Activated B cell treated with CpG ODN at 0.5 μM for 24 hours (primary cell): ENCODE measurements around the gene DNAJC18. TPM values are rescaled to one million over a fixed set of nuclear protein-coding genes. Genes with fewer than 3 reads are reported as not detected.

Experiments
- ATAC-seq: fragments of 200-7000 bp; cut with Tn5 transposase; one replicate; pipeline ENCODE4 v1.10.0; 2021; ENCODE audit warnings: low read depth, mild to moderate bottlenecking, moderate library complexity
- CTCF ChIA-PET: fragments of 350-600 bp; sonication (Branson Sonifier 250); formaldehyde crosslinking; loops from one replicate; lab custom pipeline; 2021; ENCODE audit warnings: antibody characterized with exemption; lab: Charles Lee
- POLR2A ChIA-PET: fragments of 350-600 bp; sonication (Branson Sonifier 250); formaldehyde crosslinking; loops from one replicate; lab custom pipeline; 2021; ENCODE audit warnings: antibody characterized with exemption; lab: Charles Lee
- DNase-seq: peaks from one replicate; pipeline ENCODE4 v3.0.0; 2022
- H3K27ac Mint-ChIP-seq: one replicate; pipeline ENCODE4 v1.8.0; 2020; ENCODE audit warnings: mixed read lengths
- H3K27me3 Mint-ChIP-seq: one replicate; pipeline ENCODE4 v1.8.0; 2021; ENCODE audit warnings: mixed read lengths
- H3K36me3 Mint-ChIP-seq: one replicate; pipeline ENCODE4 v1.8.0; 2021; ENCODE audit warnings: low read depth, mixed read lengths
- H3K4me1 Mint-ChIP-seq: one replicate; pipeline ENCODE4 v1.8.0; 2021; ENCODE audit warnings: mixed read lengths
- H3K4me3 Mint-ChIP-seq: one replicate; pipeline ENCODE4 v1.8.0; 2020; ENCODE audit warnings: mild to moderate bottlenecking, mixed read lengths
- H3K9me3 Mint-ChIP-seq: one replicate; pipeline ENCODE4 v1.8.0; 2020; ENCODE audit warnings: mixed read lengths
- intact Hi-C: fragments of 100-400 bp; cut with micrococcal nuclease; formaldehyde crosslinking; loops from one replicate; pipeline ENCODE4 v1.15.1; 2024
- total RNA-seq: library from RNA; stranded (reverse); gene quantifications from 2 replicates; pipeline ENCODE4 v1.2.3, GENCODE V29; 2022
- TF ChIP-seq, protein P1 (sequence below): fragments of 200-600 bp; IDR thresholded peaks from one replicate; pipeline ENCODE4 v1.8.0; 2022; ENCODE audit warnings: antibody characterized with exemption, mild to moderate bottlenecking

The DNAJC18 gene
- total RNA-seq, 1 donor from 2014 or later = 9.1 TPM

DNA sequence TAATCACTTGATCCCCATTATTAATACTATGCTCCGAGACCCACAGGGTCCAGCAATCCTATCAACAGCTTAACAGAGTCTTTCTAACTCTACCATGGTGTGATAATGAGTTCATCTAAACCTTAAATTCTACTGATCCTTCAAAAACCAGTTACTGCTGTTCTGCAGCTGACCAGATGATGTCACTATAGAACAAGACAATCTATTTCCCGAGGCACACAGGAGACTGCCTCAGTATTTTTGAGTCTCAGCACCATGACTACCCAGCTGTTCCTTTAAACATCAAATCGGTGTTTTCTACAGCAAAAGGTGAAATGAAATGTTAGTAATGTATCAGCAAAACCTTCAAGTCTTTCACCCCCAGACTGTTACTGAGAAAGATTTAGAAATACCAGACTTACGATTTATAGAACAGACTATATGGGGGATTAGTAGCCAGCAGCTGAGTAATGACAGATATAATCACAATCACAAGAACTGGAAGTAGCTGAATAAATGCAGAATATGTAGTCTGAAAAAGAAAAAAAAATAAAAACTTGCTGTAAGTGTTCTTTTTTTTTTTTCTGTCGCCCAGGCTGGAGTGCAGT is 16.9 kb downstream of the DNAJC18 start:
- ChIA-PET POLR2A (interaction anchor here (0.6 to 1.6 kb wide), 4 partner anchors 17 to 142 kb away, joined by 3 to 5 read pairs (median 4); partner anchors contain the start of gene DNAJC18), CTCF (interaction anchor here (0.6 to 8.6 kb wide), 25 partner anchors 13 to 547 kb away, joined by 3 to 131 read pairs (median 4); partner anchors contain the start of genes DNAJC18 and PAIP2)
- ATAC-seq (peak; percentile 99), DNase-seq (no peak)
- H3K27ac Mint-ChIP-seq = no peak overlapping the region
- H3K4me3 Mint-ChIP-seq = no peak overlapping the region
- TF ChIP-seq, protein P1, sequence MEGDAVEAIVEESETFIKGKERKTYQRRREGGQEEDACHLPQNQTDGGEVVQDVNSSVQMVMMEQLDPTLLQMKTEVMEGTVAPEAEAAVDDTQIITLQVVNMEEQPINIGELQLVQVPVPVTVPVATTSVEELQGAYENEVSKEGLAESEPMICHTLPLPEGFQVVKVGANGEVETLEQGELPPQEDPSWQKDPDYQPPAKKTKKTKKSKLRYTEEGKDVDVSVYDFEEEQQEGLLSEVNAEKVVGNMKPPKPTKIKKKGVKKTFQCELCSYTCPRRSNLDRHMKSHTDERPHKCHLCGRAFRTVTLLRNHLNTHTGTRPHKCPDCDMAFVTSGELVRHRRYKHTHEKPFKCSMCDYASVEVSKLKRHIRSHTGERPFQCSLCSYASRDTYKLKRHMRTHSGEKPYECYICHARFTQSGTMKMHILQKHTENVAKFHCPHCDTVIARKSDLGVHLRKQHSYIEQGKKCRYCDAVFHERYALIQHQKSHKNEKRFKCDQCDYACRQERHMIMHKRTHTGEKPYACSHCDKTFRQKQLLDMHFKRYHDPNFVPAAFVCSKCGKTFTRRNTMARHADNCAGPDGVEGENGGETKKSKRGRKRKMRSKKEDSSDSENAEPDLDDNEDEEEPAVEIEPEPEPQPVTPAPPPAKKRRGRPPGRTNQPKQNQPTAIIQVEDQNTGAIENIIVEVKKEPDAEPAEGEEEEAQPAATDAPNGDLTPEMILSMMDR = no peak
- no peaks in the 10 kb centered on the region for H3K27me3 Mint-ChIP-seq
- H3K36me3 Mint-ChIP-seq = peaks cover 39% of the 10 kb centered on the region
- no peaks in the 10 kb centered on the region for H3K9me3 Mint-ChIP-seq
- peaks cover 5% of the 10 kb centered on the region for H3K4me1 Mint-ChIP-seq
- intact Hi-C loops = loop anchor here (1.0 to 5.0 kb wide), 9 partner anchors 15 to 442 kb away; no protein-coding TSS in a partner anchor

DNA sequence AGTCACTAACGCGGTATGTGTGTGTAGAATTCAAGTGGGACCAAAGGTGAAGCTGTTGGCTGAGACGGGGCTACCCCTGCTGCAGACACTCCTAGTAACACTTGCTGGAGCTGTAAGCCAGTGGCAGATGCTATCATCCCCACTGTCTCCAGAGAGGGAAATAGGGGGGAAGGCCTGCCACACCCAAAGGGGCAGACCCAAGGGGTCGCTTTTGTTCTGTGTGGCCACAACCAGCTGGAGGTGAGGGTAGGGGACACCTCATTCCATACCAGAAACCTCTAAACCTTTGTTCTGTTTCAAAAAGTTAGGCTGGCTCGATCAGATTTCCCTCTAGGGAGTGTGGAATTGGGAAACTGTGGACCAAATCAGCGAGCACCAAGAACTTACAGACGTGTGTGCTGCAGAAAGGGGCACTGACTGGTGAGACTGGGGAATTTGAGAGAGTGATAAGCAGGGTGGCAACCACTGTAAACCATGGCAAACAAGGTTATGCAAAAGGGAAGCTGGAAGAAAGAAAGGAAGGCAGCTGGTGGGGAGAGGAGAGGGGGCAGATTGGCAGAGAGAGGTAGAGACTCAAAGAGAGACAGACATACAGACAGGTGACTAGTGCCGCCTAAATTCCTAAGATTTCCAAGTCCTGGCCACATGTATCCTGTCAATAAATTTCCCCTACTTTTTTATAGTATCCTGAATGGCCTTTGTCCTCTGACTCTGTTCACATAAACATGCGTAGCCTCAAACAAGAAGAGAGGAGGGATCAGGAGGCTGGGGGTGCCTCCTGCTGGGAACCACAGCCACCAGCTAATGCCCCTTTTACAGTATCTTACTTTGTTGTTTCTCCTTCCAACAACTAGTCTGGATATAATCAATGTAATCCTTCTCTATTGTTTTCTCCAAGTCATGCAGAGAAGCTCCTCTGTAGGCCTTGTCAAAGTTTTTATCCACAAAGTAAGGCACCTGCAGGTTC is 19.8 kb downstream of the DNAJC18 start:
- ATAC-seq (no peak), DNase-seq (no peak)
- H3K27me3 Mint-ChIP-seq = no peaks in the 10 kb centered on the region
- no peak overlapping the region for H3K4me3 Mint-ChIP-seq
- ChIA-PET CTCF (interaction anchor here (0.9 to 8.6 kb wide), 4 partner anchors 10 to 216 kb away, joined by 3 to 131 read pairs (median 5); no protein-coding TSS in a partner anchor), POLR2A (no interaction called here)
- H3K4me1 Mint-ChIP-seq = peaks cover 5% of the 10 kb centered on the region
- TF ChIP-seq, protein P1 = no peak
- H3K27ac Mint-ChIP-seq = no peak overlapping the region
- no peaks in the 10 kb centered on the region for H3K9me3 Mint-ChIP-seq
- H3K36me3 Mint-ChIP-seq = peaks cover 28% of the 10 kb centered on the region
- intact Hi-C loops = loop anchor here (5.0 kb wide), 1 partner anchor 193 kb away; no protein-coding TSS in a partner anchor

DNA sequence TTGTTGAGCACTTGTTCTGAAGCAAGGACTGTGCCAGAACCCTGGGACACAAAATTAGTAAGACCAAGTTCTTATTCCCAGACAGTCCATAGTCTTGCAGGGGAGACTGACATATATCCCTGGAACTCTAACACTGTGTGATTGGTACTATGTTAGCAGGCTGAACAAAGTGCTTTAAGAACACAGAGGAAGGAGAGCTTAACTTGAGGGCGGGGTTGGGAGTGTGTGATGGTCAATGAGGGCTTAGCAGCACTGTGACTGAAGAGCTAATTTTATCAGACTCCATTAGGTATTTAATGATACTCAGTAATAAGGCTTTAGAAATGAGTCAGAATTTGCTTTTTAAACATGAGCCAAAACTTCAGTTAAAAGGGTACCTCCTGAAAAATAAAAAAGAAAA is 20.5 kb downstream of the DNAJC18 start:
- Mint-ChIP-seq H3K9me3 (no peaks in the 10 kb centered on the region), H3K4me3 (no peak overlapping the region), H3K27ac (no peak overlapping the region), H3K36me3 (peaks cover 24% of the 10 kb centered on the region), H3K4me1 (peaks cover 5% of the 10 kb centered on the region), H3K27me3 (no peaks in the 10 kb centered on the region)
- DNase-seq = no peak
- ChIA-PET CTCF (interaction anchor here (0.9 to 8.6 kb wide), 2 partner anchors 97 to 215 kb away, joined by 3 to 131 read pairs; no protein-coding TSS in a partner anchor), POLR2A (no interaction called here)
- ATAC-seq = no peak
- TF ChIP-seq, protein P1 = no peak
- intact Hi-C loops = no loop called here

DNA sequence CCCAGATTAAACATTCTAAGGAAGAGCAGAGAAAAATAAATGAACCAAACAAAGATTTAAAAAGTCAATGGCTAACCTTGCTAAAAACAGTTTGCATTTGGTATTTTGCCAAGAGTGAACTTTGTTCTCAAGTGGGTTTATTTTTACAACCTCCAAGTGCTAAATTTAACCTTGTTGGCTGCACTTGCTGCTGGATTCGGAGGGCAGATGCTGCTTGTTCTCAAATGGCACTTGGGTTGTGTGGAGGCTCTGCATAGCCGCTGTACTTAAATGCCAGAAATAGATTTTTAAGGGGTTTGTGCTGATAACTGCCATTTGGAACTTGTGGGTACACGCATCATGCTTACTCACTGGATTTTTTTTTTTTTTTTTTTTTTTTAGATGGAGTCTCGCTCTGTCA is 22.1 kb downstream of the DNAJC18 start:
- Mint-ChIP-seq H3K4me3 (no peak overlapping the region), H3K27ac (no peak overlapping the region), H3K4me1 (peaks cover under 1% of the 10 kb centered on the region), H3K9me3 (no peaks in the 10 kb centered on the region), H3K27me3 (no peaks in the 10 kb centered on the region), H3K36me3 (peaks cover 23% of the 10 kb centered on the region)
- ATAC-seq (no peak), DNase-seq (no peak)
- ChIA-PET CTCF (no interaction called here), POLR2A (no interaction called here)
- intact Hi-C loops = no loop called here
- TF ChIP-seq, protein P1 = no peak

DNA sequence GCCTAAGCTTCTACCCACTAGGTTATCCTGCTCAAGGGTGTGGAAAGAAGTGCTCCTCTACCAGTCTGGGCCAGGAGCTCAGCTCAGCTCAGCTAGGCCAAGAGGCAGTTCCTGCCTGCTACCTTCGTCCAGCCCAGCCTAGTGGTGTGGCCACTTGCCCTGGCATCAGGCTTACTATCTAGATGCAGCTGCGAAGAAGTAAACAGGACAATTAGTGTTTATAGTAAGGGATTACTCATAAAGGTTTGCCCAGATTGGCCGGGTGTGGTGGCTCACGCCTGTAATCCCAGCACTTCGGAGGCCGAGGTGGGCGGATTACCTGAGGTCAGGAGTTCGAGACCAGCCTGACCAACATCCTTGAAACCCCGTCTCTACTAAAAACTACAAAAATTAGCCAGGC is 22.7 kb downstream of the DNAJC18 start:
- POLR2A ChIA-PET = no interaction called here
- H3K27me3 Mint-ChIP-seq = no peaks in the 10 kb centered on the region
- no peak for ATAC-seq
- no peaks in the 10 kb centered on the region for H3K9me3 Mint-ChIP-seq
- TF ChIP-seq, protein P1 = no peak
- H3K4me3 Mint-ChIP-seq = no peak overlapping the region
- H3K36me3 Mint-ChIP-seq = peaks cover 22% of the 10 kb centered on the region
- intact Hi-C loops = no loop called here
- H3K27ac Mint-ChIP-seq = no peak overlapping the region
- no peaks in the 10 kb centered on the region for H3K4me1 Mint-ChIP-seq
- DNase-seq = no peak
- CTCF ChIA-PET = no interaction called here
